ENCODE results near the gene SLC1A3.

SLC1A3 gene

DNA sequence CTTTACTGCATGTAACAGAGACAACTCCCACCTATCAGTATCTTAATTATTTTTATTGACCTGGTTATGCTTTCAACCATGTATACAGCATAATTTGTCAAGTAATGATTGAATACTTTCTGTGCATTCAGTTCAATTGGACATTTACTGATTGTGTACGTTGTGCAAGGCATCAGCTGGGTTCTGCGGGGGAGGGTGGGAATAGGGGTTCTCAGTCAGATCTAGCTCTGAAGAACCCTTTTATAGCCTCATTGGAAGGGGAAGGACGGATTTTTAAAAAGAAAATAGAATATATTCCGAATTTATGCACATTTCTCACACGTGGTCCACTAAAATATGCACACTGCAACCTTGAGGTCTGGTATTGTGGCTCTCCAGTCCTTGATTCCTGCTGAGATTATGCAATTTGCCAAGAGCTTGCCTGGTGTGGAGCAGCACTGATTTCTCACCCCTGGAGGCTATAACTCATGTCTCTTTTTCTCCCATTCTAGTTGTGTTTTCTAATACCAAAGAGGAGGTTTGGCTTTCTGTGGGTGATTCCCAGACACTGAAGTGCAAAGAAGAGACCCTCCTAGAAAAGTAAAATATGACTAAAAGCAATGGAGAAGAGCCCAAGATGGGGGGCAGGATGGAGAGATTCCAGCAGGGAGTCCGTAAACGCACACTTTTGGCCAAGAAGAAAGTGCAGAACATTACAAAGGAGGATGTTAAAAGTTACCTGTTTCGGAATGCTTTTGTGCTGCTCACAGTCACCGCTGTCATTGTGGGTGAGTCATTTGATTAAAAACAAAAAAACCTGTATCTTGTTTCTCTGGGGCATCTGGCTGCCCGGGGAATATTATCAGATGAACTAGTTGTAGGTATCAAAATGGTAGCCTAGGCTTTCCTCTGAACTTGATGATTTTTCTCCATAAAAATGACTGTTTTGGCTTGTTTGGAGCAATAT is 1.7 kb downstream of the SLC1A3 start:
- Mint-ChIP-seq H3K9me3 (peaks cover 6% of the 10 kb centered on the region), H3K4me1 (peaks cover 9% of the 10 kb centered on the region), H3K27ac (no peak overlapping the region), H3K4me3 (no peak overlapping the region), H3K27me3 (peaks cover 19% of the 10 kb centered on the region), H3K36me3 (peaks cover 1% of the 10 kb centered on the region)
- DNase-seq (ENCODE audit: low spot score in 2 of 2) (no peak), ATAC-seq (ENCODE audit: low read depth) (no peak)

DNA sequence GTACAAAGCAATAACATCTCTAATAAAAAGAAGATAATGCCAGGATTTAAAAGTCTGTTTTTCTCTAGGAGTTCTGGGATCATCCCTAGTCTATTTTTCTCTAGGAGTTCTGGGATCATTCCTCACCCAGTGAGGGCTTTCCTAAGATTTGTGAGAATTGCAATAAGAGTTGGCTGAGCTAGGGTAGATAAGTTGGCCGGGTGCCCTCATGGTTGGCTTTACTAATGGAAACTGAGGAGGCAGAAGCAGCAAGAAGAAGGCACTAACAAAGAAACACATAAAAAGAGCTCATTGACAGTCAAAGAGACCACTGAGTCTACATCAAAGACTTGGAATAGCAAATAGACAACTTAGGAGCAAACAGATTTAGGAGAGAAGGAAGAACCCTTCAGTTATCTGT is 4.2 kb downstream of the SLC1A3 start:
- DNase-seq (ENCODE audit: low spot score in 2 of 2) (no peak), ATAC-seq (ENCODE audit: low read depth) (no peak)
- peaks cover 9% of the 10 kb centered on the region for H3K4me1 Mint-ChIP-seq
- peaks cover 14% of the 10 kb centered on the region for H3K27me3 Mint-ChIP-seq
- H3K9me3 Mint-ChIP-seq: peaks cover 6% of the 10 kb centered on the region
- no peak overlapping the region for H3K4me3 Mint-ChIP-seq
- no peak overlapping the region for H3K27ac Mint-ChIP-seq
- peaks cover 1% of the 10 kb centered on the region for H3K36me3 Mint-ChIP-seq

DNA sequence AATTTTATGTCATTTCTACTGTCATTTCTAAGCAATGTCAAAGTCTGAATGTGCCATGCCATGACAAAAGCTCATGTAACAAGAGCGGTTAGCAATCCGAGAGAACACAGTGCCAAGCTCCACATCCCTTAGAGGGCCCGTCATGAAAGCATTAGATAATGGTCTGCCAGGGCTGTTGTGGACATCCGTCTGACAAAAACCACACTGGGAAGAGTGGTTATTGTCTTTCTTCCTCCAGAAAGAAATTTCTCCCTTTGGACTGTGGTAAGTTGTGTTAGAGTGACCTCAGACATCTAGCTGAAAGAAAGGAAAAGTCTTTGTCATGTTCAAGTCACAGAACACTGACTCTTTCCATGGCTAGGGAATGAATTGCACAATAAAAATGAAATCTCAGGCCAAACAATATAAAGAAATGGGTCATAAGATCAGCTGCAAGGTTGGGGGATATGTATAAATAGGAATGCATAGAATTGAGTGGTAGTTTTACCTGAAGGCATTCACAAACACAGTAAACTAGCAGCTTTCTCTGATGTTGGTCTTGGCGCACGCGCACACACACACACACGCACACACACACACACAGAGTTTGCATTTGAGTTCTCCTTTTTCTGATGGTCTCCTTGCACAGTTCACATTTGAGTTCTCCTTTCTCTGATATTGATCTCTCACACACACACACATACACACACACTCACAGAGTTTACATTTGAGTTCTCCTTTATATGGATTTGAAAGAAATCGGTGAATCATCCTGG is 5.3 kb downstream of the SLC1A3 start:
- no peak overlapping the region for H3K4me3 Mint-ChIP-seq
- H3K27ac Mint-ChIP-seq: no peak overlapping the region
- DNase-seq (ENCODE audit: low spot score in 2 of 2): no peak
- ATAC-seq (ENCODE audit: low read depth): no peak
- H3K9me3 Mint-ChIP-seq: peaks cover 6% of the 10 kb centered on the region
- peaks cover 4% of the 10 kb centered on the region for H3K4me1 Mint-ChIP-seq
- H3K27me3 Mint-ChIP-seq: peaks cover 8% of the 10 kb centered on the region
- H3K36me3 Mint-ChIP-seq: peaks cover 1% of the 10 kb centered on the region

DNA sequence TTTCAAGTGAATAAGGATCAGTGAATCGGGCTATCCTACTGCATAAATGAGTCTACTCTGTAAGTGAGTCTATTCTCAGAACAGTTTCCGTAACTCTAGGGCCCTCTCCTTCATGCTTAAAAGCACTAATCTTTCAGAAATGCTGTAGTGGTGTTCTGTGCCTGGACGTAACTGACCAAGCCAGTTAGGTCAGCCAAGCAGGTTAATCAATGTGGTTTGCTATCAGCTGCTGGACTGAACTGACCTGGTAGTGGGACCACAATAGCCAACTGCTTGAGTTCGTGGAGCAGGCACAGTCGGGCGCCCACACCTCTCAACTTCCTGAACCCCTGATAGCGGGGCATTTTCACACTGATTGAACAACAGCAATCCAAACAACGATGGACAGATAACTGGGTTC is 6.8 kb downstream of the SLC1A3 start:
- peaks cover 6% of the 10 kb centered on the region for H3K27me3 Mint-ChIP-seq
- H3K4me1 Mint-ChIP-seq: no peaks in the 10 kb centered on the region
- peaks cover 1% of the 10 kb centered on the region for H3K36me3 Mint-ChIP-seq
- ATAC-seq (ENCODE audit: low read depth): no peak
- no peak overlapping the region for H3K27ac Mint-ChIP-seq
- H3K4me3 Mint-ChIP-seq: no peak overlapping the region
- no peak for DNase-seq (ENCODE audit: low spot score in 2 of 2)
- peaks cover 6% of the 10 kb centered on the region for H3K9me3 Mint-ChIP-seq

DNA sequence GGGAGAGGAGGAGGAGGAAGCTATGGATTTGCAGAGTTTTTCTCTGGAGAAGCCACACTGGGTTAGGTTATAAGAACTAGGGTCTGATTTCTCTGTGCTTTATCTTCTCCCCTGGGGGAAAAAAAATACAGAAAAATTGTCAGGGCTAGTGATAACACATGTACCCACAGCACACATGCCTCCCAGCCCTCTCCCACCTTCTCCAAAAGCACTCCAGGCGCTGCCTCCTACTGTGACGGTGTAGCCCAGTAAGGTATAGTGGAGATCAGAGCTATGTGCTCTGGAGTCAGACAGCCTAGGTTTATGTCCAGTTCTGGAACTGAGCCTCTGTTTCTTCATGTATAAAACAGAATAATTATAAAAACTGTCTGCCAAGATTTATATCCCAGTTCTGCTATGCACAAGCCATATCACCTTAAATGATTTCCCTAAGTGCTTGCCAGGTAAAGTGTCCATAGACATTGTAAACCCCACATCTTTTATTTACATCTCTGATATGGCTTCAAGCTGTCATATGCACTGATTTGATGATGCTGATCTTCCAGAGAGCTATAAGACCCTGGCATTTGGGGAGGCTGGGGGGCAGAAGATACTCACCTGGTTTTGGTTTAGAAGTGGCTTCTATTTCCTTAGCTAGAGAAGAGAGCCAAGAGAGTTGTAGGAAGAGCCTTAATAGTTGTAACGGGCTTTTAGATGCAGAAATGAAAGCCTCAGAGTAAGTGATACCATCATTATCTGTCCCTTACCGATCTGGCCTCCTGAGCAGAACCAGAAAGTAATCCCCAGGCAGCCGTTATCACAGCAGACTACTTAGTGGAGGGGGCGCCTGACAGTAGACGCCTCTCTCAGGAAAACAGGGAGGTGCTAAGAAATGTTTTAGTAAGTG is 7.6 kb downstream of the SLC1A3 start:
- H3K4me3 Mint-ChIP-seq: no peak overlapping the region
- ATAC-seq (ENCODE audit: low read depth) (no peak), DNase-seq (ENCODE audit: low spot score in 2 of 2) (no peak)
- H3K27me3 Mint-ChIP-seq: peaks cover 6% of the 10 kb centered on the region
- peaks cover 1% of the 10 kb centered on the region for H3K36me3 Mint-ChIP-seq
- H3K27ac Mint-ChIP-seq: no peak overlapping the region
- no peaks in the 10 kb centered on the region for H3K4me1 Mint-ChIP-seq
- peaks cover 6% of the 10 kb centered on the region for H3K9me3 Mint-ChIP-seq

DNA sequence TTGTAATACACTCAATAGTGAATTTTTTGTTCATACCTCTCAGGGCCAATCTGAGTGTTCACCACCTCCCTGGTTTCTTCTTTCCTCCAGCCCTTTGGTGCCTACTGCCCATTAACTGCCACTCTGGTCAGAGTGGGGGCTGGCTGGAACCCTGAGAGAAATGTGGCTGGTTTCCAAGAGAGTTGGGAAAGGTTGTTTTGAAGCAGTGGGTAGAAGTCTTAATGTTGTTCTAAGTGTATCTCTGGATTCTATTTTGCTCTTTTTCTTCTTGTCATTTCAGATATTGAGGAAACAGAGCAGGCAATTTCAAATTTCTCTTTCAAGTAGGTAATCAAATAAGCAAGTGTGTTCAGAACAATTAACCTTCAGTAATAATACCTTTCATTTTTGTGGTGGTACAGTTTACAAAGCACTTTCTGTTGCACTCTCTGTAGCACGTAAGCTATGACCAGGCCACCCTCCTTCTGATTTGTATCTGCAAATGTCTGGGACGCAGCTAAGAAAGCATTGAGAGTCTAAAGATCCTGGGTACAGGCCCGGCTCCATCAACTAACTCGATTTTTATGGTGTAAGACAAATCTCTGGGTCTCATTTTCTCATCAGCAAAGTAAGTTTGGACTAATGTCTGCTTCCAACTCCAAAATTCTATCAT is 8.4 kb downstream of the SLC1A3 start:
- Mint-ChIP-seq H3K4me1 (no peaks in the 10 kb centered on the region), H3K27me3 (peaks cover 6% of the 10 kb centered on the region), H3K9me3 (peaks cover 6% of the 10 kb centered on the region), H3K36me3 (peaks cover 1% of the 10 kb centered on the region), H3K4me3 (no peak overlapping the region), H3K27ac (no peak overlapping the region)
- no peak for DNase-seq (ENCODE audit: low spot score in 2 of 2)
- ATAC-seq (ENCODE audit: low read depth): no peak

DNA sequence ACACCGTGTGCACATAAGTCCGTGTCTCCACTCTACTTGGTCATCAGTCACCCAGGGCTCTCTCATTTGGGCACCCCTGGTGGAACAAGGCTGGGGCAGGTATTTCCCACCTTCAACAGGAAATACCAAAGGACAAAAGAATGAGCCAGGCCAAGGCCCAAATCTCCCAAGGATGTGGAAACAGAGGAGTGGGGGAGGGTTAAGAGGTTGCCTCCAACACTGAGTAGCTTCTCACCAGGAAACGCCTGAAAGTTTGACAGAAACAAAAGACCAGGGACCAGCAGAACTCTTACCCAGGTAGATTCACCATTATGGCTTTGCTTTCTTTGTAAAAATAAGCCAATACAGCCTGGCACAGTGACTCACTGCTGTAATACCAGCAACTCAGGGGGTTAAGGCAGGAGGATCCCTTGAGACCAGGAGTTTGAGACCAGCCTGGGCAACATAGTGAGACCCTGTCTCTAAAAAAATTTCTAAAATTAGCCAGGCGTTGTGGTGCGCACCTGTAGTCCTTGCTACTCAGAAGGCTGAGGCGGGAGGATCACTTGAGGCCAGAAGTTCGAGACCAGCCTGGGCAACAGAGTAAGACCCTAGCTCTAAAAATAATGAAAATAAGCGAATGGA is 12.7 kb downstream of the SLC1A3 start:
- no peaks in the 10 kb centered on the region for H3K36me3 Mint-ChIP-seq
- H3K4me1 Mint-ChIP-seq: no peaks in the 10 kb centered on the region
- no peak overlapping the region for H3K4me3 Mint-ChIP-seq
- ATAC-seq (ENCODE audit: low read depth) (no peak), DNase-seq (ENCODE audit: low spot score in 2 of 2) (no peak)
- no peaks in the 10 kb centered on the region for H3K9me3 Mint-ChIP-seq
- H3K27me3 Mint-ChIP-seq: peaks cover 9% of the 10 kb centered on the region
- H3K27ac Mint-ChIP-seq: no peak overlapping the region

DNA sequence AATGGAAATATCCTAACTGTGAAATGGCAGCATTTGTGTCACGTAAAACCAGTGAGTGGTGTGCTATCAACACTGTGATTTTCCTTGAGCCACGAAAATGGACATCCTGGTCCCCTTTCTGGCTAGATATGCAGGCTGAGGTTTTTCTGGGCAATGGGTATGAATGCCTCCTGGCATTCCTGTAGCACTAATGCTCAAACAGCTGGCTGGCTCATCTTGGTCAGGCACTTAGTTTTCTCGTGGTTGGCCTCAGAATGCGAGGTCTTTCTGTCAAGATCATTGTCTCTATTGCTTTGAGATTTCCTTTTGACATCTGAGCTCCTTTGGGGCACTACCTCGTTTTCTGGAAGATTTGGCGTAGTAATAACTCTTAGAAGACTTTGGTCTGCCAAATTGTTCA is 15.6 kb downstream of the SLC1A3 start:
- ATAC-seq (ENCODE audit: low read depth): no peak
- no peak overlapping the region for H3K4me3 Mint-ChIP-seq

DNA sequence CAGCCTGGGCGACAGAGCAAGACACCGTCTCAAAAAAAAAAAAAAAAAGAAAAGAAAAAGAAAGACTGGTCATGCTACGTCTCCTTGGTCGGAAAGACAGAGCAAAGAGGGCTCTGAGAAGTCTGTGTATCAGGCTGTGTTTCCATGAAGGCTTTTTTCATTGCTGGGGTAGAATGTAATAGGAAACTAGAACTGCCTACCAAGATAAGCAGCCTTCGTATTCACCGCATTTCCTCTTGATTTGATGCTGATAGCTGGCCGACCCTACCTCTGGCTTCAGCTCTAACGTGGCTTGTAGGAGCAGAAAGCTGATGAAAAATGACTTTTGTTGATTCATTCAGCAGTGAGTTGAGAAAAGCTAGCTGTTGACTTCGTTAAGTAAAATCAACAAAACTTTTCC is 17.4 kb downstream of the SLC1A3 start:
- ATAC-seq (ENCODE audit: low read depth) (no peak), DNase-seq (ENCODE audit: low spot score in 2 of 2) (no peak)
- Mint-ChIP-seq H3K27me3 (peaks cover 11% of the 10 kb centered on the region), H3K4me3 (no peak overlapping the region), H3K36me3 (no peaks in the 10 kb centered on the region), H3K27ac (no peak overlapping the region), H3K9me3 (no peaks in the 10 kb centered on the region), H3K4me1 (no peaks in the 10 kb centered on the region)

More for the DNA sequence above, 15.6 kb downstream of the SLC1A3 start:
- H3K4me1 Mint-ChIP-seq: no peaks in the 10 kb centered on the region
- no peak for DNase-seq (ENCODE audit: low spot score in 2 of 2)
- H3K36me3 Mint-ChIP-seq: no peaks in the 10 kb centered on the region
- H3K9me3 Mint-ChIP-seq: no peaks in the 10 kb centered on the region
- no peak overlapping the region for H3K27ac Mint-ChIP-seq
- peaks cover 9% of the 10 kb centered on the region for H3K27me3 Mint-ChIP-seq

DNA sequence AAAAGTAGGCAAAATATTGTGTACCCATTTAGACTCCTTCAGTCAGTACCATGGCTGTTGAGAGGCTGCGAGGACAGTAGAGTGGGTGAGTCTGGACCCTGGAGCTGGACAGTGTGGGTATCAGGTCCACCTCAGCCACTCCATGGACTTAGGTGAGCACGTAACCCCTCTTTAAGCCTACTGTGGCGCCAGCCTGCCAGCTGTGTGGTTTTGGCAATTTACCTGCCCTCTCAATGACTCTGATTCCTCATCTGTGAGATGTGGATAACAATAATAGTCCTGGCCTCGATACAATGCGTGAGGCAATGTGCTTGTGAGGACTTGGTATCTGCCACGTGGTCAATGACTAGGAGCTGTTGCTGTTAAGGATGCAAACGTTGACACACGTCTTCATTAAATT is 17.9 kb downstream of the SLC1A3 start:
- Mint-ChIP-seq H3K4me1 (no peaks in the 10 kb centered on the region), H3K9me3 (no peaks in the 10 kb centered on the region), H3K27me3 (peaks cover 11% of the 10 kb centered on the region), H3K4me3 (no peak overlapping the region), H3K27ac (no peak overlapping the region), H3K36me3 (no peaks in the 10 kb centered on the region)
- ATAC-seq (ENCODE audit: low read depth) (no peak), DNase-seq (ENCODE audit: low spot score in 2 of 2) (no peak)

DNA sequence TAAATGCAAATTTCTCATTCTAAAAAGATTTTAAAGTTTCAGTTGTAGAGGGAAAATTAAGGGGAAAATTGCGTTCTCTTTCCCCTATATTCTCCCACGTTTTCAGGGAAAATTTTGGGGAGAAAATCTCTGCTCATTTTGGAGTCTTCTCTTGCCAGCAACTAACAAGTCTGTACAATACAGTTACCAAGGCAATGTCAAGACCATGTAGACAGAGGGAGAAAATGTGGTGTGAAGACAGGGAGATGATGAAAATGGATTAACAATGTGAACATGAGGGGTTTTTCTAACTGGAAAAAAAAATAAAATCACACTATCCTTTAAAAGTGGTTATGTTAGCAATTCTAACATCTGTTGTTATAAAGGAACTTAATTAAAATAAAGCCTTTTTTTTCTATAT is 22.3 kb downstream of the SLC1A3 start:
- H3K4me1 Mint-ChIP-seq: no peaks in the 10 kb centered on the region
- peaks cover 7% of the 10 kb centered on the region for H3K27me3 Mint-ChIP-seq
- ATAC-seq (ENCODE audit: low read depth) (no peak), DNase-seq (ENCODE audit: low spot score in 2 of 2) (no peak)
- no peaks in the 10 kb centered on the region for H3K9me3 Mint-ChIP-seq
- no peak overlapping the region for H3K27ac Mint-ChIP-seq
- H3K36me3 Mint-ChIP-seq: no peaks in the 10 kb centered on the region
- H3K4me3 Mint-ChIP-seq: no peak overlapping the region

DNA sequence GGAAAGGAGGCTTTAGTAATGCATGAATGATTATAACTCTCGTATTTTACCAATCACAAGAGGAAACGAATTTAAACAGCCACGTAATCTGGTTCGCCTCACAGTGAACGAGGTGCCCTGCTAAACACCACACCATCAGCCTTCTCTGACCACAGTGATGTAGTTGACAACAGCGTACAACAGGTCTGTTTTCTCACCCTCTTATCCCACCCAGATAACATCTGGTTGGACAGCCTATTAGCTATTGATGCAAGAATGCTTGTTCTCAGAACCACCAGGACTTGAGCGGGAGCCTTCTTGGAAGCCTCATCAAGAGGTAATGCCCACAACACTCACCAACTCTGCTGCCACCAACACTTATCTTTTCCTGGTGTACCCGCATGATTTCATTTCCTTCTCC is 23.3 kb downstream of the SLC1A3 start:
- peaks cover 7% of the 10 kb centered on the region for H3K27me3 Mint-ChIP-seq
- no peak overlapping the region for H3K4me3 Mint-ChIP-seq
- no peak overlapping the region for H3K27ac Mint-ChIP-seq
- H3K36me3 Mint-ChIP-seq: no peaks in the 10 kb centered on the region
- DNase-seq (ENCODE audit: low spot score in 2 of 2) (no peak), ATAC-seq (ENCODE audit: low read depth) (no peak)
- no peaks in the 10 kb centered on the region for H3K4me1 Mint-ChIP-seq
- no peaks in the 10 kb centered on the region for H3K9me3 Mint-ChIP-seq
